Aorta (tissue), 5 donors: ENCODE data around the gene CSNK2A3. TPM values are rescaled to one million over a fixed set of nuclear protein-coding genes. Genes with fewer than 3 reads are reported as not detected.

ENCODE experiments used
- ATAC-seq: fragments of 200-7000 bp; cut with Tn5 transposase; one replicate; pipeline ENCODE4 v1.9.1; 2022; ENCODE audit warnings: moderate library complexity; ENCODE audit not compliant: low FRiP score
- DNase-seq, 2 donors: peaks; one replicate each; pipeline ENCODE4 v3.0.0-alpha.2; 2020
- H3K27ac ChIP-seq, 2 donors: one replicate each; pipeline ENCODE4 v1.5.1; 2013; ENCODE audit warnings: low read length in 2 of 2, mild to moderate bottlenecking in 2 of 2, moderate library complexity in 2 of 2, control low read depth in 1 of 2, inconsistent platforms in 1 of 2, low read depth in 1 of 2
- H3K27me3 ChIP-seq, 2 donors: one replicate each; pipeline ENCODE4 v1.6.1; 2013; ENCODE audit warnings: control low read depth in 1 of 2, low read length in 1 of 2, mild to moderate bottlenecking in 1 of 2, moderate library complexity in 1 of 2; ENCODE audit not compliant: insufficient read depth in 2 of 2, control insufficient read depth in 1 of 2
- H3K36me3 ChIP-seq, 2 donors: one replicate each; pipeline ENCODE4 v1.6.1; 2013; ENCODE audit warnings: control low read depth in 1 of 2, low read length in 1 of 2, mild to moderate bottlenecking in 1 of 2; ENCODE audit not compliant: insufficient read depth in 2 of 2, control insufficient read depth in 1 of 2
- H3K4me1 ChIP-seq, 2 donors: one replicate each; pipeline ENCODE4 v1.6.1; 2013; ENCODE audit warnings: low read length in 2 of 2, control low read depth in 1 of 2, mild to moderate bottlenecking in 1 of 2, moderate library complexity in 1 of 2; ENCODE audit not compliant: insufficient read depth in 2 of 2, control insufficient read depth in 1 of 2
- H3K4me3 ChIP-seq, 2 donors: one replicate each; pipeline ENCODE4 v1.5.1; 2013; ENCODE audit warnings: low read length in 2 of 2, control low read depth in 1 of 2, mild to moderate bottlenecking in 1 of 2
- H3K9me3 ChIP-seq: one replicate; pipeline ENCODE4 v1.6.1; 2013; ENCODE audit warnings: mild to moderate bottlenecking, low read length; ENCODE audit not compliant: control insufficient read depth
- WGBS, 2 donors: extraction: QIAGEN DNeasy Blood & Tissue Kit; methylation state at CpG; one replicate each; pipeline ENCODE4 v1.1.7; 2013; 5-methylcytosine and 5-hydroxymethylcytosine counted together
- intact Hi-C, 2 donors: fragments of 100-400 bp; cut with DNase I; formaldehyde crosslinking; loops; one replicate each; pipeline versions ENCODE4 v1.14.2 to v1.15.0; 2022
- polyA plus RNA-seq, 2 donors: library from polyadenylated mRNA; stranded (reverse); fragments of 200-250 nt; gene quantifications; one replicate each; pipeline ENCODE4 v1.2.3, GENCODE V29; 2013
- total RNA-seq, 2 donors: library from RNA; stranded (reverse); fragmentation: NEBNext Ultra II Directional; extraction: Animal tissue kit (Norgen Biotek cat#: 25700); gene quantifications; one replicate each; pipeline ENCODE4 v1.2.1, GENCODE V29; 2021
- donor health status: healthy with polysubstance abuse.
- donor health status: Bipolar disorder and iron deficiency.
- donor health status: DM: no; HTN: no; CAD: no.
- donor health status: DM: no; HTN: no; CAD: no.
- donor health status: DM: yes; HTN: yes; CAD: no.

Gene CSNK2A3
- total and polyA plus RNA-seq, 4 donors, result 0.51 to 6.0 (median 3.9) TPM; not detected in 1

DNA sequence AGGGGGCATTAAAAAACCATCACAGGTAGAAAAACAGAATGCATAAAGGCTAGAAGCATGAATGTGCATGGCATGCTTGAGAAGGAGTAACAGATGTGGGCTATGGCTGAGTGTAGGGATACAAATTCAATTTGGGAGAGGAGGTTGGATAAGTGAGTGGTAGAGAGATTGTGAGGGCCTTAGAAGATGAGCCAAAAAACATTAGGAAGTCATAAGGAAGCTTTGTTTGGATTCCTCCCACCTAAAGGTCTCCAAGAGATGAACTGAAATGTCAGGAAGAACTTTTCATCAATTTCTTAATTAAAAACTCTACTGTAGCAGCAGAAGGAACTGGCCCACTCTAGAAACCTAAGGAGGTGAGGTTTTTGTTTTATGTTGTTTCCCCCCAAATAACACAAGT lies 41.2 kb upstream of the CSNK2A3 start:
- intact Hi-C loops, result no loop called here
- no peak for DNase-seq

DNA sequence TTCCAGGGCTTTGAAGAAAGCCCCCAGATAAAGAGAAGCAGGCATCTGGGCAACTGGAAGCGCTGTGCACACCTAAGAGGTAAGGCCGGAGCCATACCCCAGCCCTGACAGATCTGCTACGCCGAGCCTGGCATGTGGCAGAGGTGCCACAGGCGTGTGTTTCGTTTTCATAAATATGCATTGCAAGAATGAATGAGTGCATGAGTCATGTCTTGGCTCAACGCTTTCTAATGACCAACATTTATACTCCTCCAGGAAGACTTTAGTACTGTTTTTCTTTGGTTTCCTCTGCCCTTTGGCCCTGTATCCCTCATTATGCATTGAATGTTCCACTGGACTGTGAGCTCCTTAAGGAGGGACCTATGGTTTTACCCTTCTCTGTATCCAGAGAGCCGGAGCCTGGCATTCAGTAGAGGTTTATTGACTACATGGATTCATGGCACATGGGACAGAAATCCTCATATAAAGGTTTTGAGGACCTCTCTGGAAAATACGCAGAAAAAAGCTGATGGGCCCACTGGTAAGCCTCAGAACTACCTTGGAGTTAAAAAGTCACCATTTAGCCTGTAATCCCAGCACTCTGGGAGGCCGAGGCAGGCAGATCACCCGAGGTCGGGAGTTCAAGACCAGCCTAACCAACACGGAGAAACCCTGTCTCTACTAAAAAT lies 38.9 kb upstream of the CSNK2A3 start:
- ATAC-seq, result peak; percentile 39
- no peaks in the 10 kb centered on the region for H3K27me3 ChIP-seq
- WGBS, 2 donors, result 37 to 40% methylated on average over 13 of the region's 13 CpGs
- intact Hi-C loops, result no loop called here
- no peak overlapping the region for H3K4me3 ChIP-seq
- no peaks in the 10 kb centered on the region for H3K36me3 ChIP-seq
- peaks cover 0 to 3% of the 10 kb centered on the region in 2 donors for H3K4me1 ChIP-seq
- DNase-seq, result peak in 1 of 2 donors; percentile 66
- H3K27ac ChIP-seq, result peak overlapping the region in 1 of 2 donors; percentile 78
- H3K9me3 ChIP-seq, result no peaks in the 10 kb centered on the region

More for the DNA sequence above, 41.2 kb upstream of the CSNK2A3 start:
- Histone ChIP-seq H3K4me3 (no peak overlapping the region), H3K9me3 (no peaks in the 10 kb centered on the region), H3K27me3 (no peaks in the 10 kb centered on the region), H3K27ac (no peak overlapping the region), H3K36me3 (no peaks in the 10 kb centered on the region), H3K4me1 (peaks cover 0 to 3% of the 10 kb centered on the region in 2 donors)
- ATAC-seq, result no peak

DNA sequence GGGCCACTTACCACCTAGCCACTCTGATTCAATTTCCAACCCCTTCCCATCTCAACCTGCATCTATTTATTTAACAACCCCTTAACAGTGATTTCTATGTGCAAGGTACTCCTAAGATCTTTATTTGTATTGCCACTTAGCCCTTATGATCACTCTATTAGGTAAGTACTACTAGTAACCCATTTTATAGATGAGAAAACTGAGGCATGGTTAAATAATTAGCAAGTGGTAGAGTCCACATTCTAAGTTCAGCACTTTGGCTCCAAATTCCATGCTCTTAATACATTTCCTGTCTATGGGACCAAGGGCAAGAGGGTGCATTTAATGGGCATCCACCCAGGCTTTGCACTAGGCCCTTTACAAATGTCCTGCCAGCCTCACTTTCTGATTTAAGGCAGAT lies 38.1 kb upstream of the CSNK2A3 start:
- Histone ChIP-seq H3K27me3 (no peaks in the 10 kb centered on the region), H3K36me3 (no peaks in the 10 kb centered on the region), H3K27ac (peak overlapping the region in 1 of 2 donors; percentile 76), H3K4me3 (no peak overlapping the region), H3K9me3 (no peaks in the 10 kb centered on the region), H3K4me1 (no peaks in the 10 kb centered on the region)
- ATAC-seq (no peak), DNase-seq (no peak)
- intact Hi-C loops, result no loop called here

DNA sequence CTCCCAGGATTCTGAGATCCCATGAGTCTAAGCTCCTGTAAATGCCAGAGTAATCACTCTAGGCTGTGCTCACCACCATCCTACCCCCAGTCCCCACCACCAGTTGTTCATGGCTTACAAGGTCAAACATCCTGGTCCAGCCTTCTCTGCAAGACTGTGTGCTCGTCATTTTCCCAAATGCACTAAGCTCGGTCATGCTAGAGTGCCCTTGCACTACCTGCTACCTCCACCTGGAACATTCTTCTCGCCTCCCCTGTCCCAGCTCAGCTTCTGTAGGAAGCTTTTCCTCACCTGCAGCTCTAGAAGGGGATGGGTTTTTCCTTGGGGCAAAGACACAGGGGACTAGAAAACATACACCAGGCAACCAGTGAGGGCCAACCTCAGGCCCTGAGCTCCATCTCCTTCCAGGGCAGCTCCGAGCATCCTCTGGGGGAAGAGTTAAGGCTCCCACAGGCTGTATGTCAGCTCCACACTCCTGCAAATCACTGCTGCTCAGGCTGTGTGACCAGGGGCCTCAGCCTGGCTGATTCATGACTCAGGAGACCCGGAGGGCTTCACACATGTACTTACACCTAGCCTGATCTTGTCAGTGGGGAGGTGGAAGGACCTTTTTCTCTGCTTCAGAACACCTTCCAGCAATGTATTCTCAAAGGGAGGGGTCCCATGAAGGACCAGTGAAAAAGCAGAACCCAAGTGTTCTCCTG lies 37.2 kb upstream of the CSNK2A3 start:
- no peaks in the 10 kb centered on the region for H3K4me1 ChIP-seq
- DNase-seq, result no peak
- H3K27me3 ChIP-seq, result no peaks in the 10 kb centered on the region
- H3K27ac ChIP-seq, result no peak overlapping the region
- no peaks in the 10 kb centered on the region for H3K9me3 ChIP-seq
- intact Hi-C loops, result no loop called here
- 94 to 95% methylated on average over 5 of the region's 5 CpGs for WGBS, 2 donors
- H3K36me3 ChIP-seq, result no peaks in the 10 kb centered on the region
- H3K4me3 ChIP-seq, result no peak overlapping the region
- no peak for ATAC-seq

DNA sequence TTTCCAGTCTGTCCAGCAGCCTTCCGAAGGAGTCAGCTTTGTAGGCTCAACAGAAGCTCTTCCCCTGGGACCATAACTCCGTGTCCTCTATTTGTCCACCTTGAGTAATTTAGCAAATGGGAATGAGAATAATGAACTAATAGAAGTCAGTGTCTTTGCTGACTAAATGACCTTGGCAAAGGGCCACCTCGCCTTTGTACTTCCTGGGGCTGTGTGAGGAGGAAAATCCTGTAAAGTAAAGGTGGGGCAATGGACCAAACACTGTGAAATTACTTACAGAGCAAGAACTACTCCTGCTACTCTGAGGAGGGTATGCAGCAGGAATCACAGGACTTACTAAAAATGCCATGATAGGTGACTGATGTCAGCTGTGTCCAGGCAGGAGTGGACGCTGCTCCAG lies 36.2 kb upstream of the CSNK2A3 start:
- no peaks in the 10 kb centered on the region for H3K36me3 ChIP-seq
- no peak overlapping the region for H3K27ac ChIP-seq
- H3K4me3 ChIP-seq, result no peak overlapping the region
- ATAC-seq (no peak), DNase-seq (no peak)
- no peaks in the 10 kb centered on the region for H3K9me3 ChIP-seq
- no peaks in the 10 kb centered on the region for H3K27me3 ChIP-seq
- WGBS, 2 donors, result 66 to 68% methylated on average over 4 of the region's 4 CpGs
- intact Hi-C loops, result no loop called here
- no peaks in the 10 kb centered on the region for H3K4me1 ChIP-seq

DNA sequence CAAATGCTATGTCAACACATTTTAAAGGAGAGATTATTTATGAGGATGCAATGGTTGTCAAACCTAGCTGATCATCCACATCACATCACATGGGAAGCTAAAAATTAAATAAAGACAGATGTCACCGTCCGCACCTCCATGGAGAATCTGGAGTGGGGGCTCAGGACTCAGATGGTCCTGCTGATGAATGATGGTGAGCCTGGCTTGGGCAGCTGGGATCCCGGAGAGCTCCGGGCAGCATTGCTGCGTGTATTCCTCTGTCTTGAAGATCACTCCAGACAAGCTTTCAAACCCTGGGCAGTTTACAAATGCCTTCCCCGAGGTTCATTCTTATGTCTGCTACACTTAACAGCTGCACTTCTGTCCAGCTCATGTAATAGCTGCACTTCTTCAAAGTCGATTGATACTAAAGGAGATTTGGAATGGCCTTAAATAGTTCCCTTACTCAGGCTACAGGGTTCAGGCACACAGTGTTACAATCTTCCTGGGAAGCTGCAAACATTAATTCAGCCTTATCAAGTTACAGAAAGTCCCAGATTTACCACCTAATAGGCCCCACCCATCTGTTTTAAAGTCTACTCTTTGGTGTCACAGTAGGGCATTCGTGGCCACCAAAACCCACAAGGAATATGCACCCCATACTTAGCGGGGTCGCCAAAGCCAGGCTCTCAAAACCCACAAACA lies 34.7 kb upstream of the CSNK2A3 start:
- H3K36me3 ChIP-seq, result no peaks in the 10 kb centered on the region
- H3K4me1 ChIP-seq, result no peaks in the 10 kb centered on the region
- ATAC-seq (no peak), DNase-seq (no peak)
- H3K27me3 ChIP-seq, result no peaks in the 10 kb centered on the region
- no peak overlapping the region for H3K4me3 ChIP-seq
- intact Hi-C loops, result no loop called here
- no peaks in the 10 kb centered on the region for H3K9me3 ChIP-seq
- WGBS, 2 donors, result 86 to 88% methylated on average over 10 of the region's 10 CpGs
- no peak overlapping the region for H3K27ac ChIP-seq

DNA sequence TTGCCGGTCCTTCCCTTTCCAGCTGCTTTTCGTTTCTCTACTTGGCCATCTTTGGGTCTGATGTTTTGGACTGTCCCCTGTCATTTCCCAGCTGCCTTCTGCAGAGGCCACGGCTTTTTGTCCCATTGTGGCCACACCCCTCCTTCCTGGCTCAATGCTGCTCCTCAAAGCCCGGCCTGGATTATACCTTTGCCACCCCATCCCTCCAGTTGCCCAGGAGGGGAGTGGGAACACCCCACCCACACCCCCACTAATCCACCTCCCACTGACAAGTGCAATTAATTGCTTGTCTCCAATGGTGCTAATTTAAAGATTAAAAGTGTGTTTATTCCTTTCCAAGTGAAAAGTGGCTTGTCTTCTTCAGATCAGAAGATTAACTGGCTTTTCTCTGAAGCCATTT lies 34.2 kb upstream of the CSNK2A3 start:
- Histone ChIP-seq H3K9me3 (no peaks in the 10 kb centered on the region), H3K4me3 (no peak overlapping the region), H3K36me3 (no peaks in the 10 kb centered on the region), H3K27me3 (no peaks in the 10 kb centered on the region), H3K4me1 (no peaks in the 10 kb centered on the region), H3K27ac (no peak overlapping the region)
- no peak for DNase-seq
- ATAC-seq, result no peak
- WGBS, 2 donors, result 89 to 96% methylated on average over 4 of the region's 4 CpGs
- intact Hi-C loops, result no loop called here

DNA sequence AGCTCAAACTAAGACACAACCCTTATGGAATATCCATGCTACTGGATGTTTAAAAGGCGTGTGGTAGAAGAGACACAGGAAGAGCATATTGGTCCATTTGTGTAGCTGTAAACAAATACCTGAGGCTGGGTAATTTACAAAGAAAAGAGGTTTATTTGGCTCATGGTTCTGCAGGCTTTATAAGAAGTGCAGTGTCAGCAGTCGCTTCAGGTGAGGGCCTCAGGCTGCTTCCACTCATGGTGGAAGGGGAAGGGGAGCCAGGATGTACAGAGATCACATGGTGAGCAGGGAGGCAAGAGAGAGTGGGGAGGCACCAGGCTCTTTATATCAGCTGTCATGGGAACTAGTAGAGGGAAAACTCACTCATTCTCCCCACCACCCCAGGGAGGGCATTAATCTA lies 31.8 kb upstream of the CSNK2A3 start:
- 96 to 97% methylated on average over 2 of the region's 2 CpGs for WGBS, 2 donors
- H3K27ac ChIP-seq, result no peak overlapping the region
- intact Hi-C loops, result no loop called here
- no peaks in the 10 kb centered on the region for H3K4me1 ChIP-seq
- DNase-seq (no peak), ATAC-seq (no peak)
- H3K9me3 ChIP-seq, result no peaks in the 10 kb centered on the region
- no peaks in the 10 kb centered on the region for H3K36me3 ChIP-seq
- H3K4me3 ChIP-seq, result no peak overlapping the region
- H3K27me3 ChIP-seq, result no peaks in the 10 kb centered on the region

DNA sequence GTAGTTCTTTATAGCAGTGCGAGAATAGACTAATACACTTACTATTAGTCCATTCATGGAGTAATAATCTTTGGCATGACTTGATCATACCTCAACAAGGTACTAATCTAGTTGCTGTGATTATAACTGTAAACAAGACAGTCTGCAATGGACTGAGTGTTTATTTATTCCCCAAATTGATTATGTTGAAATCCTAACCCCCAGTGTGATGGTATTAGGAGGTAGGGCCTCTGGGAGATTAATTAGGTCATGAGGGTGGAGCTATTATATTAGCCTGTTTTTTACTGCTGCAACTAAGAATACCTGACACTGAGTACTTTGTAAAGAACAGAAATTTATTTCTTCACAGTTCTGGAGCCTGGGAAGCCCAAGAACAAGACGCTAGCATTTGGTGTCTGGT lies 30.9 kb upstream of the CSNK2A3 start:
- H3K9me3 ChIP-seq, result no peaks in the 10 kb centered on the region
- no peak overlapping the region for H3K27ac ChIP-seq
- H3K27me3 ChIP-seq, result no peaks in the 10 kb centered on the region
- ATAC-seq (no peak), DNase-seq (no peak)
- intact Hi-C loops, result no loop called here
- WGBS, 2 donors, result 95 to 97% methylated on average over 2 of the region's 2 CpGs
- H3K4me1 ChIP-seq, result no peaks in the 10 kb centered on the region
- H3K4me3 ChIP-seq, result no peak overlapping the region
- H3K36me3 ChIP-seq, result no peaks in the 10 kb centered on the region
